Measurements from ENCODE around the gene STOML2.

Gene STOML2

GRCh38 chr9:35114113-35114839 lies 11.3 kb upstream of the STOML2 start:
- DNase-seq (ENCODE audit: low read depth in 1 of 2, low spot score in 1 of 2) = peak in 1 of 2 experiments; percentile 81
- no peak for TF ChIP-seq JUND (IDR thresholded peaks at IDR 0.05; ENCODE audit: low read depth)
- in situ Hi-C loops (cut with HindIII; ENCODE audit: low pct_unique_long_range_greater_than_20kb, low sequenced_read_pairs) = no loop called here

- in situ Hi-C loops (cut with HindIII; ENCODE audit: low pct_unique_long_range_greater_than_20kb, low sequenced_read_pairs) = no loop called here
- no peak for TF ChIP-seq JUND (IDR thresholded peaks at IDR 0.05; ENCODE audit: low read depth)
- DNase-seq (ENCODE audit: low read depth in 1 of 2, low spot score in 1 of 2) = no peak
These were observed 9.5 kb upstream of the STOML2 start for GRCh38 chr9:35112257-35113020.

GRCh38 chr9:35111001-35111933 lies 8.3 kb upstream of the STOML2 start:
- in situ Hi-C loops (cut with HindIII; ENCODE audit: low pct_unique_long_range_greater_than_20kb, low sequenced_read_pairs) = no loop called here
- TF ChIP-seq JUND (IDR thresholded peaks at IDR 0.05; ENCODE audit: low read depth) = no peak
- DNase-seq (ENCODE audit: low read depth in 1 of 2, low spot score in 1 of 2) = peak; percentile 92 to 98

- no peak for TF ChIP-seq JUND (IDR thresholded peaks at IDR 0.05; ENCODE audit: low read depth)
- in situ Hi-C loops (cut with HindIII; ENCODE audit: low pct_unique_long_range_greater_than_20kb, low sequenced_read_pairs) = no loop called here
- no peak for DNase-seq (ENCODE audit: low read depth in 1 of 2, low spot score in 1 of 2)
These were observed 7.4 kb upstream of the STOML2 start for GRCh38 chr9:35110327-35110761.

GRCh38 chr9:35108946-35109575 lies 6.1 kb upstream of the STOML2 start:
- TF ChIP-seq JUND (IDR thresholded peaks at IDR 0.05; ENCODE audit: low read depth) = no peak
- in situ Hi-C loops (cut with HindIII; ENCODE audit: low pct_unique_long_range_greater_than_20kb, low sequenced_read_pairs) = no loop called here

GRCh38 chr9:35108461-35108860 lies 5.5 kb upstream of the STOML2 start:
- no peak for DNase-seq (ENCODE audit: low read depth in 1 of 2, low spot score in 1 of 2)
- TF ChIP-seq JUND (IDR thresholded peaks at IDR 0.05; ENCODE audit: low read depth) = no peak
- in situ Hi-C loops (cut with HindIII; ENCODE audit: low pct_unique_long_range_greater_than_20kb, low sequenced_read_pairs) = no loop called here

More at GRCh38 chr9:35108946-35109575, 6.1 kb upstream of the STOML2 start:
- DNase-seq (ENCODE audit: low read depth in 1 of 2, low spot score in 1 of 2) = no peak

GRCh38 chr9:35107297-35108290 lies 4.7 kb upstream of the STOML2 start:
- in situ Hi-C loops (cut with HindIII; ENCODE audit: low pct_unique_long_range_greater_than_20kb, low sequenced_read_pairs) = no loop called here
- no peak for TF ChIP-seq JUND (IDR thresholded peaks at IDR 0.05; ENCODE audit: low read depth)
- DNase-seq (ENCODE audit: low read depth in 1 of 2, low spot score in 1 of 2) = no peak

- no peak for DNase-seq (ENCODE audit: low read depth in 1 of 2, low spot score in 1 of 2)
- in situ Hi-C loops (cut with HindIII; ENCODE audit: low pct_unique_long_range_greater_than_20kb, low sequenced_read_pairs) = no loop called here
- no peak for TF ChIP-seq JUND (IDR thresholded peaks at IDR 0.05; ENCODE audit: low read depth)
These were observed 3.4 kb upstream of the STOML2 start for GRCh38 chr9:35106343-35106730.

GRCh38 chr9:35105571-35106342 lies 2.8 kb upstream of the STOML2 start:
- DNase-seq (ENCODE audit: low read depth in 1 of 2, low spot score in 1 of 2) = no peak
- in situ Hi-C loops (cut with HindIII; ENCODE audit: low pct_unique_long_range_greater_than_20kb, low sequenced_read_pairs) = no loop called here
- TF ChIP-seq JUND (IDR thresholded peaks at IDR 0.05; ENCODE audit: low read depth) = no peak

GRCh38 chr9:35105126-35105525 lies 2.2 kb upstream of the STOML2 start:
- TF ChIP-seq JUND (IDR thresholded peaks at IDR 0.05; ENCODE audit: low read depth) = no peak
- DNase-seq (ENCODE audit: low read depth in 1 of 2, low spot score in 1 of 2) = no peak
- in situ Hi-C loops (cut with HindIII; ENCODE audit: low pct_unique_long_range_greater_than_20kb, low sequenced_read_pairs) = no loop called here
